ENCODE results near the gene WDR33. TPM values are rescaled to one million over a fixed set of nuclear protein-coding genes. Genes with fewer than 3 reads are reported as not detected.

Gene WDR33
- total and polyA plus RNA-seq, 9 of the 15 experiments (the other 6 are each of a cell fraction or from before 2014, with no cell fraction given) = 24.2 to 57.4 (median 38.4) TPM

- Histone ChIP-seq H2AFZ (ENCODE audit: low read depth, low read length) (no peak overlapping the region), H3K36me3 (ENCODE audit: control insufficient read depth, insufficient read depth, low read length) (peaks cover 37% of the 10 kb centered on the region; the same call in 2 of the 3 replicates), H3K4me2 (ENCODE audit: insufficient read depth, low read length) (no peak overlapping the region), H3K79me2 (ENCODE audit: control insufficient read depth, insufficient read depth, low read length) (no peaks in the 10 kb centered on the region), H3K4me1 (replicated peaks in 1 of 2; ENCODE audit: control insufficient read depth in 2 of 2, insufficient read depth in 2 of 2, low read length in 2 of 2) (no peaks in the 10 kb centered on the region), H4K20me1 (replicated peaks; ENCODE audit: control insufficient read depth, insufficient read depth, low read length) (no peaks in the 10 kb centered on the region), H3K4me3 (no peak overlapping the region), H3K9me1 (ENCODE audit: control insufficient read depth, insufficient read depth, low read length) (no peaks in the 10 kb centered on the region), H3K9me3 (replicated peaks; ENCODE audit: control insufficient read depth, insufficient read depth, low read depth, low read length) (no peaks in the 10 kb centered on the region), H3K9ac (ENCODE audit: insufficient read depth in 1 of 2, low read depth in 2 of 2, low read length in 2 of 2) (no peak overlapping the region), H3K27me3 (ENCODE audit: control insufficient read depth in 2 of 2, insufficient read depth in 2 of 2, low read length in 2 of 2) (no peaks in the 10 kb centered on the region), H3K27ac (ENCODE audit: extremely low read depth, low read depth, low read length) (no peak overlapping the region)
- intact Hi-C loops (cut with micrococcal nuclease) = no loop called here
- no peak for DNase-seq (ENCODE audit: extremely low read depth in 1 of 4, low spot score in 3 of 4)
- no TSS peak for BruUV-seq (replicated peaks)
- POLR2A ChIA-PET = no interaction called here
- WGBS (ENCODE audit: insufficient coverage, low coverage, missing lambda C conversion rate) = 80% methylated on average over 1 of the region's 1 CpG
- no peak for FAIRE-seq
- in situ Hi-C loops (cut with MboI) = no loop called here
- CTCF ChIA-PET (ENCODE audit: low intra/inter-chr PET ratio) = no interaction called here
- ATAC-seq = no peak
- TF ChIP-seq ZNF699 (CRISPR knock-in tag; IDR thresholded peaks at IDR 0.05; ENCODE audit: insufficient replicate concordance) (no peak), CHAMP1 (IDR thresholded peaks at IDR 0.05) (no peak), ATF7 (IDR thresholded peaks at IDR 0.05) (no peak), YY1 (IDR thresholded peaks at IDR 0.05; ENCODE audit: borderline replicate concordance in 1 of 3, control insufficient read depth in 1 of 3, extremely low read depth in 1 of 3, insufficient read depth in 3 of 3, insufficient read length in 1 of 3, insufficient replicate concordance in 2 of 3, low read depth in 1 of 3, low read length in 2 of 3) (no peak), L3MBTL2 (IDR thresholded peaks at IDR 0.05) (no peak), NUFIP1 (IDR thresholded peaks at IDR 0.05; ENCODE audit: partially characterized antibody) (no peak), ZNF75A (CRISPR knock-in tag; IDR thresholded peaks at IDR 0.05) (no peak), RBFOX2 (IDR thresholded peaks at IDR 0.05; ENCODE audit: low read depth, low read length) (no peak), ZNF3 (CRISPR knock-in tag; IDR thresholded peaks at IDR 0.05) (no peak), MCM3 (IDR thresholded peaks at IDR 0.05) (no peak), TAF1 (IDR thresholded peaks at IDR 0.05; ENCODE audit: control insufficient read depth, extremely low read depth, insufficient read depth, low read length, severe bottlenecking) (no peak), E2F1 (CRISPR knock-in tag; IDR thresholded peaks at IDR 0.05) (no peak), PREB (CRISPR knock-in tag; IDR thresholded peaks at IDR 0.05) (no peak), SRSF3 (IDR thresholded peaks at IDR 0.05; ENCODE audit: insufficient read depth, low read length) (no peak), MEF2D (tag; conservative IDR thresholded peaks at IDR 0.05; ENCODE audit: low read depth) (no peak), ZNF584 (CRISPR knock-in tag; IDR thresholded peaks at IDR 0.05; ENCODE audit: low read depth) (no peak), USF2 (CRISPR knock-in tag; IDR thresholded peaks at IDR 0.05) (no peak)
Observed at GRCh38 chr2:127737892-127738291, 73.1 kb downstream of the WDR33 start.
